IMR-90 (cell line): ENCODE measurements around the gene SYNE1.

Experiments
- CEBPB ChIP-seq: IDR thresholded peaks from 2 replicates; pipeline ENCODE4 v1.6.1; 2012; ENCODE audit warnings: low read depth, low read length, improper control_type of control experiment
- CTCF ChIP-seq: conservative IDR thresholded peaks from 2 replicates; pipeline ENCODE4 v1.5.1; 2012; ENCODE audit warnings: mild to moderate bottlenecking, low read depth, low read length, improper control_type of control experiment
- MXI1 ChIP-seq: IDR thresholded peaks from 2 replicates; pipeline ENCODE4 v1.6.1; 2012; ENCODE audit warnings: low read depth, mild to moderate bottlenecking, low read length, moderate library complexity, borderline replicate concordance
- POLR2A ChIP-seq: IDR thresholded peaks from 2 replicates; pipeline ENCODE4 v1.6.1; 2012; ENCODE audit warnings: mild to moderate bottlenecking, low read depth, low read length
- RAD21 ChIP-seq: IDR thresholded peaks from 2 replicates; pipeline ENCODE4 v1.6.1; 2012; ENCODE audit warnings: low read length, improper control_type of control experiment
- RCOR1 ChIP-seq: IDR thresholded peaks from 2 replicates; pipeline ENCODE4 v1.6.1; 2012; ENCODE audit warnings: mild to moderate bottlenecking, low read length, improper control_type of control experiment; ENCODE audit not compliant: insufficient replicate concordance
- SMC3 ChIP-seq: fragments of 150-350 bp; IDR thresholded peaks from 2 replicates; pipeline ENCODE4 v1.6.1; 2016; ENCODE audit warnings: low read depth, mild to moderate bottlenecking, antibody characterized with exemption, low read length, moderate library complexity
- USF2 ChIP-seq: fragments of 150-350 bp; IDR thresholded peaks from 2 replicates; pipeline ENCODE4 v1.6.1; 2017; ENCODE audit warnings: mild to moderate bottlenecking, antibody characterized with exemption, low read length, low read depth
- TF ChIP-seq, protein P1 (sequence below): fragments of 150-350 bp; IDR thresholded peaks from 2 replicates; pipeline ENCODE4 v1.6.1; 2016; ENCODE audit warnings: low read depth, mild to moderate bottlenecking, low read length, moderate library complexity, borderline replicate concordance

DNA sequence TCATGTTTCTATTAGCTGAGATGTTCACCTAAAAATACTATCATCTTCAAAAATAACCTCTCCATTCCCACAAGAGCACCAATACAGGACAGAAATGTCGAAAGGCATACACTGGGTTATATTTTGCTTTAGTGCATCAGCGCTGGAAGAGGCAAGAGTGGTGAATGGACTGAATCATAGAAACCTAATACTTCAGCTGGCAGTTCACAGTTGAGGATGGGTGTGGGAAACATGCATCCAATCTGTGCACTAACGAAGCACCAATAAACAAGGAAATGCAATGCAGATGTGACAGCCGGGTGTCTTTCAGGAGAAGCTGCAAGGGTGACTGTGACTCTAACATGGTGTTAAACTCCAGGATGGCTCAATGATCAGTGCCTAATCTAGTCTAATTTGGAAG, 463.8 kb downstream of the SYNE1 start:
- TF ChIP-seq CTCF (no peak), CEBPB (no peak), POLR2A (no peak), SMC3 (no peak), RCOR1 (no peak), RAD21 (no peak), USF2 (no peak), MXI1 (no peak)
- TF ChIP-seq, protein P1, sequence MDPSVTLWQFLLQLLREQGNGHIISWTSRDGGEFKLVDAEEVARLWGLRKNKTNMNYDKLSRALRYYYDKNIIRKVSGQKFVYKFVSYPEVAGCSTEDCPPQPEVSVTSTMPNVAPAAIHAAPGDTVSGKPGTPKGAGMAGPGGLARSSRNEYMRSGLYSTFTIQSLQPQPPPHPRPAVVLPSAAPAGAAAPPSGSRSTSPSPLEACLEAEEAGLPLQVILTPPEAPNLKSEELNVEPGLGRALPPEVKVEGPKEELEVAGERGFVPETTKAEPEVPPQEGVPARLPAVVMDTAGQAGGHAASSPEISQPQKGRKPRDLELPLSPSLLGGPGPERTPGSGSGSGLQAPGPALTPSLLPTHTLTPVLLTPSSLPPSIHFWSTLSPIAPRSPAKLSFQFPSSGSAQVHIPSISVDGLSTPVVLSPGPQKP: no peak
